Suprapubic skin (tissue), 4 donors: ENCODE measurements around the gene RCBTB2. TPM values are rescaled to one million over a fixed set of nuclear protein-coding genes. Genes with fewer than 3 reads are reported as not detected.

Experiments
- DNase-seq, 2 donors: peaks; one replicate each; pipeline ENCODE4 v3.0.0-alpha.2; 2019; ENCODE audit warnings: low spot score in 2 of 2
- H3K27ac ChIP-seq: fragments of 200-600 bp; sonication (generic); one replicate; pipeline ENCODE4 v1.5.1; 2019
- H3K27me3 ChIP-seq: fragments of 200-600 bp; sonication (generic); one replicate; pipeline ENCODE4 v1.5.1; 2019
- H3K36me3 ChIP-seq: fragments of 200-600 bp; sonication (generic); one replicate; pipeline ENCODE4 v1.5.1; 2019
- H3K4me1 ChIP-seq: fragments of 200-600 bp; sonication (generic); one replicate; pipeline ENCODE4 v1.5.1; 2019
- H3K4me3 ChIP-seq: fragments of 200-600 bp; sonication (generic); one replicate; pipeline ENCODE4 v1.5.1; 2019; ENCODE audit warnings: mild to moderate bottlenecking
- H3K9me3 ChIP-seq: fragments of 200-600 bp; sonication (generic); one replicate; pipeline ENCODE4 v1.5.1; 2019
- CTCF ChIP-seq, 2 donors: fragments of 200-600 bp in 1 of 2; fragments of 450-650 bp in 1 of 2; sonication (generic) in 1 of 2; IDR thresholded peaks; one replicate each; pipeline ENCODE4 v1.5.1; 2016 to 2019; ENCODE audit warnings: antibody characterized with exemption in 2 of 2, mild to moderate bottlenecking in 1 of 2, moderate library complexity in 1 of 2
- EP300 ChIP-seq: sonication (generic); formaldehyde crosslinking; IDR thresholded peaks from one replicate; pipeline ENCODE4 v1.6.1; 2017; ENCODE audit warnings: antibody characterized with exemption
- POLR2A ChIP-seq, 2 donors: fragments of 450-650 bp; IDR thresholded peaks; one replicate each; pipeline ENCODE4 v1.6.1; 2017; ENCODE audit warnings: antibody characterized with exemption in 2 of 2, mild to moderate bottlenecking in 2 of 2, moderate library complexity in 2 of 2
- POLR2AphosphoS5 ChIP-seq, 3 donors: sonication (generic); formaldehyde crosslinking; IDR thresholded peaks; one replicate each; pipeline ENCODE4 v1.6.1; 2017; ENCODE audit warnings: antibody characterized with exemption in 3 of 3
- WGBS: methylation state at CpG from one replicate; pipeline ENCODE4 v1.1.5; 2018; 5-methylcytosine and 5-hydroxymethylcytosine counted together
- total RNA-seq, 4 donors: library from RNA; depleted of rRNA; stranded (reverse); fragments of >200 nt; gene quantifications; one replicate each; pipeline ENCODE4 v1.1.0, GENCODE V29; 2016

The RCBTB2 gene
- total RNA-seq, 4 donors from 2014 or later = 2.9 to 5.8 (median 4.4) TPM

GRCh38 chr13:48562296-48563066 is 29.6 kb upstream of the RCBTB2 start:
- Histone ChIP-seq H3K4me1 (peaks cover 20% of the 10 kb centered on the region), H3K4me3 (no peak overlapping the region), H3K27ac (no peak overlapping the region), H3K27me3 (no peaks in the 10 kb centered on the region), H3K36me3 (no peaks in the 10 kb centered on the region), H3K9me3 (no peaks in the 10 kb centered on the region)
- no peak for DNase-seq
- 90% methylated on average over 4 of the region's 4 CpGs for WGBS
- no peak for TF ChIP-seq EP300
- no peak for TF ChIP-seq POLR2AphosphoS5 (IDR thresholded peaks at IDR 0.05)
- TF ChIP-seq CTCF (IDR thresholded peaks at IDR 0.05) = no peak
- no peak for TF ChIP-seq POLR2A (IDR thresholded peaks at IDR 0.05)

GRCh38 chr13:48561466-48562235 is 28.8 kb upstream of the RCBTB2 start:
- H3K4me3 ChIP-seq = no peak overlapping the region
- no peaks in the 10 kb centered on the region for H3K27me3 ChIP-seq
- no peaks in the 10 kb centered on the region for H3K9me3 ChIP-seq
- H3K4me1 ChIP-seq = peaks cover 15% of the 10 kb centered on the region
- DNase-seq = no peak
- no peaks in the 10 kb centered on the region for H3K36me3 ChIP-seq
- TF ChIP-seq POLR2A (IDR thresholded peaks at IDR 0.05) = no peak
- H3K27ac ChIP-seq = no peak overlapping the region
- WGBS = 25% methylated on average over 1 of the region's 1 CpG

- H3K4me1 ChIP-seq = peaks cover 15% of the 10 kb centered on the region
- DNase-seq = no peak
- H3K27me3 ChIP-seq = no peaks in the 10 kb centered on the region
- H3K27ac ChIP-seq = no peak overlapping the region
- no peak for TF ChIP-seq POLR2AphosphoS5 (IDR thresholded peaks at IDR 0.05)
- 74% methylated on average over 9 of the region's 9 CpGs for WGBS
- no peaks in the 10 kb centered on the region for H3K36me3 ChIP-seq
- H3K4me3 ChIP-seq = no peak overlapping the region
- H3K9me3 ChIP-seq = no peaks in the 10 kb centered on the region
Observed at GRCh38 chr13:48560657-48561337, 27.9 kb upstream of the RCBTB2 start.

- Histone ChIP-seq H3K27ac (no peak overlapping the region), H3K4me1 (peaks cover 15% of the 10 kb centered on the region), H3K27me3 (no peaks in the 10 kb centered on the region), H3K4me3 (no peak overlapping the region), H3K9me3 (no peaks in the 10 kb centered on the region), H3K36me3 (no peaks in the 10 kb centered on the region)
- no peak for TF ChIP-seq CTCF (IDR thresholded peaks at IDR 0.05)
- TF ChIP-seq EP300 = no peak
- no peak for TF ChIP-seq POLR2A (IDR thresholded peaks at IDR 0.05)
- TF ChIP-seq POLR2AphosphoS5 (IDR thresholded peaks at IDR 0.05) = no peak
- DNase-seq = no peak
- WGBS = 92% methylated on average over 5 of the region's 5 CpGs
Observed at GRCh38 chr13:48559638-48560320, 26.9 kb upstream of the RCBTB2 start.

- Histone ChIP-seq H3K27me3 (no peaks in the 10 kb centered on the region), H3K27ac (no peak overlapping the region), H3K4me3 (no peak overlapping the region), H3K36me3 (no peaks in the 10 kb centered on the region), H3K4me1 (peaks cover 9% of the 10 kb centered on the region), H3K9me3 (no peaks in the 10 kb centered on the region)
- 83% methylated on average over 2 of the region's 2 CpGs for WGBS
- no peak for DNase-seq
- TF ChIP-seq POLR2A (IDR thresholded peaks at IDR 0.05) (no peak), CTCF (IDR thresholded peaks at IDR 0.05) (no peak), EP300 (no peak), POLR2AphosphoS5 (IDR thresholded peaks at IDR 0.05) (no peak)
Observed at GRCh38 chr13:48556817-48557216, 23.9 kb upstream of the RCBTB2 start.
